Measurements from ENCODE around the gene ZNF438. TPM values are rescaled to one million over a fixed set of nuclear protein-coding genes. Genes with fewer than 3 reads are reported as not detected.

The ZNF438 gene
- total and polyA plus RNA-seq, 10 of the 15 experiments (the other 5 are each of a cell fraction or from before 2014, with no cell fraction given): 0.93 to 5.2 (median 1.9) TPM

DNA sequence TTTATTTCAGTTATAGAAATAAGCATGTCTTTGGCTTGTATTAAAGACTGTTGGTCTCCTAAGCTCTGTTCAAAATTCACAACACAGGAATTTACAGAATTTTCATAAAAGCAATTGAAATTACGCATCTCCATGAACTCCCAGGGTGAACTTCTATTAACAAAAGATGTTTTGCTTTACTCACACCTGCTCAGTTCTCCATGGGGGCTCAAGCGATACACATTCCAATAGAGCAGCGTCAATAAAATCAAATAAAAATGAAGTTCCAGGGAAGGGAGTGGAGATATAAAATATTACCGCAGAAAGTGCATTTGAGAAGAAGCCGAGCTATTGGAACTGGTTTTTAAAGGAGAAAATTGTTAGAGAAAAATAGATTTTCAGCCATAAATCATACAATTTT is 41.5 kb upstream of the ZNF438 start:
- Histone ChIP-seq H3K9me3 (replicated peaks; ENCODE audit: control insufficient read depth, insufficient read depth, low read length) (no peaks in the 10 kb centered on the region), H3K79me2 (ENCODE audit: control insufficient read depth, insufficient read depth, low read length) (no peaks in the 10 kb centered on the region), H3K36me3 (ENCODE audit: control insufficient read depth in 2 of 2, insufficient read depth in 2 of 2, low read length in 1 of 2) (no peaks in the 10 kb centered on the region), H4K20me1 (ENCODE audit: control insufficient read depth, insufficient read depth) (no peaks in the 10 kb centered on the region), H3K4me2 (ENCODE audit: control insufficient read depth, insufficient read depth) (no peak overlapping the region), H3K27ac (ENCODE audit: control insufficient read depth, insufficient read depth) (no peak overlapping the region), H3K4me1 (ENCODE audit: control insufficient read depth, insufficient read depth, low read length) (no peaks in the 10 kb centered on the region), H3K9ac (ENCODE audit: control insufficient read depth, insufficient read depth, low read length) (no peak overlapping the region), H3K4me3 (no peak overlapping the region), H3K27me3 (replicated peaks in 1 of 2; ENCODE audit: control insufficient read depth in 2 of 2, insufficient read depth in 2 of 2, low read length in 1 of 2) (peaks cover 0 to 2% of the 10 kb centered on the region in 2 experiments; a peak in 1 of 4 replicates), H2AFZ (ENCODE audit: control insufficient read depth, low read depth, low read length) (no peak overlapping the region)
- RAD21 ChIA-PET (ENCODE audit: unreplicated experiment): interaction anchor here (1.1 to 1.2 kb wide), 2 partner anchors 41 to 735 kb away, joined by 3 read pairs; partner anchors contain the start of gene ZNF438
- DNase-seq (ENCODE audit: low read depth, low spot score) (no peak), FAIRE-seq (no peak), ATAC-seq (no peak)
- SMC1A ChIA-PET (ENCODE audit: uncharacterized antibody, unreplicated experiment): interaction anchor here (1.1 to 1.5 kb wide), 5 partner anchors 10 to 256 kb away, joined by 3 to 5 read pairs (median 3); no protein-coding TSS in a partner anchor
- no TSS peak for BruUV-seq (replicated peaks)
- WGBS (ENCODE audit: insufficient coverage, insufficient replicate concordance, low lambda C conversion rate, missing lambda C conversion rate): 76% methylated on average over 5 of the region's 5 CpGs
- TF ChIP-seq IKZF2 (IDR thresholded peaks at IDR 0.05): no peak
- no peak for TF ChIP-seq YBX1 (IDR thresholded peaks at IDR 0.05)
- TF ChIP-seq ZNF384 (IDR thresholded peaks at IDR 0.05; ENCODE audit: borderline replicate concordance, low read depth, low read length): no peak
- no peak for TF ChIP-seq MXI1 (IDR thresholded peaks at IDR 0.05; ENCODE audit: low read depth, low read length)
- no peak for TF ChIP-seq RBBP5 (conservative IDR thresholded peaks at IDR 0.05)
- TF ChIP-seq, protein P1, sequence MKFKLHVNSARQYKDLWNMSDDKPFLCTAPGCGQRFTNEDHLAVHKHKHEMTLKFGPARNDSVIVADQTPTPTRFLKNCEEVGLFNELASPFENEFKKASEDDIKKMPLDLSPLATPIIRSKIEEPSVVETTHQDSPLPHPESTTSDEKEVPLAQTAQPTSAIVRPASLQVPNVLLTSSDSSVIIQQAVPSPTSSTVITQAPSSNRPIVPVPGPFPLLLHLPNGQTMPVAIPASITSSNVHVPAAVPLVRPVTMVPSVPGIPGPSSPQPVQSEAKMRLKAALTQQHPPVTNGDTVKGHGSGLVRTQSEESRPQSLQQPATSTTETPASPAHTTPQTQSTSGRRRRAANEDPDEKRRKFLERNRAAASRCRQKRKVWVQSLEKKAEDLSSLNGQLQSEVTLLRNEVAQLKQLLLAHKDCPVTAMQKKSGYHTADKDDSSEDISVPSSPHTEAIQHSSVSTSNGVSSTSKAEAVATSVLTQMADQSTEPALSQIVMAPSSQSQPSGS (IDR thresholded peaks at IDR 0.05; ENCODE audit: low read length): no peak
- TF ChIP-seq, protein P2, sequence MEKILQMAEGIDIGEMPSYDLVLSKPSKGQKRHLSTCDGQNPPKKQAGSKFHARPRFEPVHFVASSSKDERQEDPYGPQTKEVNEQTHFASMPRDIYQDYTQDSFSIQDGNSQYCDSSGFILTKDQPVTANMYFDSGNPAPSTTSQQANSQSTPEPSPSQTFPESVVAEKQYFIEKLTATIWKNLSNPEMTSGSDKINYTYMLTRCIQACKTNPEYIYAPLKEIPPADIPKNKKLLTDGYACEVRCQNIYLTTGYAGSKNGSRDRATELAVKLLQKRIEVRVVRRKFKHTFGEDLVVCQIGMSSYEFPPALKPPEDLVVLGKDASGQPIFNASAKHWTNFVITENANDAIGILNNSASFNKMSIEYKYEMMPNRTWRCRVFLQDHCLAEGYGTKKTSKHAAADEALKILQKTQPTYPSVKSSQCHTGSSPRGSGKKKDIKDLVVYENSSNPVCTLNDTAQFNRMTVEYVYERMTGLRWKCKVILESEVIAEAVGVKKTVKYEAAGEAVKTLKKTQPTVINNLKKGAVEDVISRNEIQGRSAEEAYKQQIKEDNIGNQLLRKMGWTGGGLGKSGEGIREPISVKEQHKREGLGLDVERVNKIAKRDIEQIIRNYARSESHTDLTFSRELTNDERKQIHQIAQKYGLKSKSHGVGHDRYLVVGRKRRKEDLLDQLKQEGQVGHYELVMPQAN (conservative IDR thresholded peaks at IDR 0.05): no peak
- no peak for TF ChIP-seq KDM1A (IDR thresholded peaks at IDR 0.05; ENCODE audit: borderline replicate concordance)
- TF ChIP-seq BACH1 (IDR thresholded peaks at IDR 0.05; ENCODE audit: borderline replicate concordance): no peak
- TF ChIP-seq, protein P3, sequence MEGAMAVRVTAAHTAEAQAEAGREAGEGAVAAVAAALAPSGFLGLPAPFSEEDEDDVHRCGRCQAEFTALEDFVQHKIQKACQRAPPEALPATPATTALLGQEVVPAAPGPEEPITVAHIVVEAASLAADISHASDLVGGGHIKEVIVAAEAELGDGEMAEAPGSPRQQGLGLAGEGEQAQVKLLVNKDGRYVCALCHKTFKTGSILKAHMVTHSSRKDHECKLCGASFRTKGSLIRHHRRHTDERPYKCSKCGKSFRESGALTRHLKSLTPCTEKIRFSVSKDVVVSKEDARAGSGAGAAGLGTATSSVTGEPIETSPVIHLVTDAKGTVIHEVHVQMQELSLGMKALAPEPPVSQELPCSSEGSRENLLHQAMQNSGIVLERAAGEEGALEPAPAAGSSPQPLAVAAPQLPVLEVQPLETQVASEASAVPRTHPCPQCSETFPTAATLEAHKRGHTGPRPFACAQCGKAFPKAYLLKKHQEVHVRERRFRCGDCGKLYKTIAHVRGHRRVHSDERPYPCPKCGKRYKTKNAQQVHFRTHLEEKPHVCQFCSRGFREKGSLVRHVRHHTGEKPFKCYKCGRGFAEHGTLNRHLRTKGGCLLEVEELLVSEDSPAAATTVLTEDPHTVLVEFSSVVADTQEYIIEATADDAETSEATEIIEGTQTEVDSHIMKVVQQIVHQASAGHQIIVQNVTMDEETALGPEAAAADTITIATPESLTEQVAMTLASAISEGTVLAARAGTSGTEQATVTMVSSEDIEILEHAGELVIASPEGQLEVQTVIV (IDR thresholded peaks at IDR 0.05; ENCODE audit: borderline replicate concordance, partially characterized antibody): no peak
- POLR2A ChIA-PET: no interaction called here
- in situ Hi-C loops (cut with MboI): no loop called here
- intact Hi-C loops (cut with micrococcal nuclease; ENCODE audit: unreplicated experiment): no loop called here
- CTCF ChIA-PET: interaction anchor here (2.1 kb wide), 1 partner anchor 11 kb away, joined by 9 read pairs; no protein-coding TSS in a partner anchor
